HG03439 (cell line): Measurements from ENCODE around the gene ANGEL1.
A peak's percentile ranks its signal among the peaks of the same experiment; 100 is the strongest.

ENCODE experiments used
- ATAC-seq: cut with Tn5 transposase; IDR thresholded peaks from one replicate; pipeline ENCODE4 v1.9.1; 2021; ENCODE audit warnings: mild to moderate bottlenecking, moderate library complexity; ENCODE audit not compliant: unreplicated experiment

ANGEL1 gene

DNA sequence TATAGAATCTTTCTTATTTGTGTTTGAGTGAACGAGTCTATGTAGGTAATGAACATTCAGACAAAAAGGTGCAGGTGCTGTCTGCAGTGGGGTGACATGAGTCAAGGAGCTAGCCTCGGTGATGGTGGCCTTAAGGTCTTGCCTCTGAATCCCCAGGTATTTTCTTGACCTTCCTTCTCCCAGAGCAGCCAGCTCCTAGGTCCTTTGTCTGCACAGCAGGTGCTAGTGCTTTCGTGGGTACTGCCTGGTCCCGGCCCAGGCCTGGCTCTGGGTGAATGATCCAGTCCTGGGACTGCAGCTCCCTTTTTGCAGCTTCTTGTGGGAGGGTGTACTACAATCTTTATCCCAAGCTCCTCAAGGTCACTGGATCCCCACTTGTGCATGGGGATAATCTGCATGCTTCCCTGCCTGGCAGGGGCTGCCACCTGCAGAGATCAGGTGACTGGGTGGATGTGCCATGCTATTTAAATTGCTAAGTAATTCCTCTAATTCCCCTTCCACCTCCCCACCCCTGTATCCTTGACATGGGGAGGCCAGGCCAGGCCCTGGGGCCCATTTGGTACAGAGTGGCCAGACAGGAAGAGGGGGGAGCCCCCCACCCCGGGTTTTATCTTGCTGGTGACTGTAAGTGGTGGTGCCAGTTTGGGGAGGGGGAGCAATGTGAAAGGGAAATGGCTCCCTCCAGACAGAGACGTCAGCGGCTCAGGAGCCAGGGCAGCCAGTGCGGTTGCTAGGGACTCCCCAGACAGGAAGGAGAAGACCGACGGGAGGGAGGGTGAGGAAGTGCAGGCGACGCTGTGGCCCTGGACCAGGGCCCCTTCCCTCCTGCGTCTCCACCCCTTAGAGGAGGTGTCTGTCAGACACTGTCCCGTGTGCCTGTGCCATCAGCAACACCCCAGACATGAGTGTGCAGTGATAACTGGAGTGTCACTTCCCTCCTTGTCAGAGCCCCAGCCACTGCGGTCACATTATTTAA lies 44.7 kb downstream of the ANGEL1 start:
- ATAC-seq = peak; percentile 72

DNA sequence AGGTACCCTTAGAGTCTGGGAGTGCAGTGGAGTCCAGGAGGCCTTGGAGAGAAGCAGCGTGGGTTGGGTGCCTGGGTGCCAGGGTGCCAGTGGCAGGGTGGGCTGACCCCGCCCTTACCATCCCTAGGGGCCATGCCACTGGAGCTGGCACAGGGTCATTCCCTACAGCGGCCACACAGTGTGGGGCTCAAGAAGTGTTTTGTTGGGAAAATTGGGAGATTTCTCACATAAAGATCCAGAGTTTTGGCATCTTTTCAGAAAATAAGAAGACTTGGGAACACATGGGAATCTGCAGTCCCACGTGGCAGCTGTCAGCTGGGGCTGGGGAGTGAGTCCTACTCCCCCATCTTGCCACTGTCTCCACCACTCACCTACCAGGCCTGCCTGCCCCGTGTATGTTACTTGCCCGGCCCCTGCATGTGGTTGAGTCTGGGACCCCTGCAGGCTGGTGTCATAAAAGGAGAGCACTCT lies 47.2 kb downstream of the ANGEL1 start:
- no peak for ATAC-seq

DNA sequence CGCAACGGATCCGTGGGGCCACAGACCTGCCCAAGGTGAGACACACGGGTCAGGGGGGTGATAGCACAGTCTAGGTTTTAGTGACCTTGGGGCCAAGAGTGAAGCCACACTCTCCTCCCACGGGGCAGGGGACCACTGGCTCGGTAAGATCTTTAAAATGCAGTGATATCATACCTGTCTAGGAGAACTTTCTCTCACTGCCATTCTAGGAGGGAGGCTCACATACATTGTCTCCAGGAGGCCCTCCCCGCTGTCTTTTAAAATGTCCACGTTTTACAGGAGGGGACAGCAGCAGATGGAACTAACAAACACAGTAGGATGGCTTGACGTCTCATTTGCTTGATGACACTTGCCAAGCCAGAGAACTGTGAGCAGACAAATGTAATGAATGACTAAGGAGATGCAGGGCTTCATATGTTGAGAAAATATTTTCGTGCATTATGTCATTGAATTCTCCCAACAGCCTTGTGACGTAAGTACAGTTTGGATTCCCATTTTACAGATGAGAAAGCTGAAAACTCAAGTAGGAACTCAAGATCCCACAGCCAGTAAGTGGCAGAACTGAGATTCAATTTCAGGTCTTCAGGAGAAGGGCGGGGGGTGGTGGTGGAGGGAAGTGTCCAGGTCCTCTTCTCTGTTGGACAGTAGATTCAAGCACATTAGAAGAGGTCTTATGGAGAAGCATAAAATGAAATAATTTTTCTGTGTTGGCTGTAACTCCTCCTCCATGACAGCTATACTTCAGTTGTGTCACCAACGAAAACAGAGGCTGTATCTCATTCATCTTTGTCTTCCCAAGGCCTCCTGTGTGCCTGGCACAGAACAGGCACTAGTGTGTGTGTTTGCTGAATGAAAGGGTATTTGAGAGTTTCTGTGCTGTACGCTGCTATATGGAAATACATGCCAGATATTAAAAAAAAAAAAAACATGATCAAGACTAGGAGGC lies 49.3 kb downstream of the ANGEL1 start:
- no peak for ATAC-seq

DNA sequence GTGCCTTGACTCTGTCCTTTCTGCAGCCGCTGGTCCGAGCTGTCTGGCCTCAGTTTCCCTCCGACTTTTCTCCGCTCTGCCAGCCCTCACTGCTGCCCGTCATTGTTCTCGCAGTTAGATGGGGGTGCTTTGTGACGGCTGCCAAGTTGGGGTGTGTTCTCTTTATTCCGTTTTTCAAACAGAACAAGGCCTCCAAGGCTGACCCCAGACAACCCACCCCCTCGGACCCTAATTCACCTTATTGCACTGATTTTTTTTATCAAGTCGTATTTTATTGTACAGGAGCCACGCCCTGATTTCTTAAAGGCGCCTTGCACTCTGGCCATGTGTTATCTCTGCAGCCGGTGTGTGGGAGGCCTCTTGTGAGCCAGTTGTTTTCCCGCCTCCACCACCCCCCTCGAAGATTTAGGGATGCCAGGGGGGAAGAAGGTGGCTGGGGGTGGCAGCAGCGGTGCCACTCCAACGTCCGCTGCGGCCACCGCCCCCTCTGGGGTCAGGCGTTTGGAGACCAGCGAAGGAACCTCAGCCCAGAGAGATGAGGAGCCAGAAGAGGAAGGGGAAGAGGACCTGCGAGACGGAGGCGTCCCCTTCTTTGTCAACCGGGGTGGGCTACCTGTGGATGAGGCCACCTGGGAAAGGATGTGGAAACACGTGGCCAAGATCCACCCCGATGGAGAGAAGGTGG lies 50.1 kb downstream of the ANGEL1 start:
- ATAC-seq = no peak

DNA sequence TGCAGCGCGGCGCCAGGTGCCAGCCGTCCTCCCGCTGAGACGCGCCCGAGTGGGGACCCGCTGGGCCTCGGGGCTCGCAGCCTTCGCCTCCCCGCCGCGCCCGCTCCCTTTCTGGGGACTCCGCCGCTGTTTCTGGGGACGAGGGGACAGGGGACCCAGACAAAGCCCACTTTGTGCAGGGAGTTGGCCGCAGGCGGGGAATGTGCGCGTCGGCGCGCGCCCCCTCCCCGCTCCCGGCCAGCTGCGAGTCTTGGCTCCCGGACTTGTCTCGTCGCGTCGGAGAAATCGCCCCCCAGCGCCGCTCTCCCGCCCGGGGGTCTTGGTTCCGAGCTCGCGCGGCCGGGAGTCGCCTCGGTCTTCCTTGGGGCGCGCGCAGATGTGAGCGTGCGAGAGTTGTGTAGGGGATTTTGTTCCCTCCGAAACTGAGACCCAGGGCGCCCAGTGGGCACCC lies 50.7 kb downstream of the ANGEL1 start:
- ATAC-seq = no peak

DNA sequence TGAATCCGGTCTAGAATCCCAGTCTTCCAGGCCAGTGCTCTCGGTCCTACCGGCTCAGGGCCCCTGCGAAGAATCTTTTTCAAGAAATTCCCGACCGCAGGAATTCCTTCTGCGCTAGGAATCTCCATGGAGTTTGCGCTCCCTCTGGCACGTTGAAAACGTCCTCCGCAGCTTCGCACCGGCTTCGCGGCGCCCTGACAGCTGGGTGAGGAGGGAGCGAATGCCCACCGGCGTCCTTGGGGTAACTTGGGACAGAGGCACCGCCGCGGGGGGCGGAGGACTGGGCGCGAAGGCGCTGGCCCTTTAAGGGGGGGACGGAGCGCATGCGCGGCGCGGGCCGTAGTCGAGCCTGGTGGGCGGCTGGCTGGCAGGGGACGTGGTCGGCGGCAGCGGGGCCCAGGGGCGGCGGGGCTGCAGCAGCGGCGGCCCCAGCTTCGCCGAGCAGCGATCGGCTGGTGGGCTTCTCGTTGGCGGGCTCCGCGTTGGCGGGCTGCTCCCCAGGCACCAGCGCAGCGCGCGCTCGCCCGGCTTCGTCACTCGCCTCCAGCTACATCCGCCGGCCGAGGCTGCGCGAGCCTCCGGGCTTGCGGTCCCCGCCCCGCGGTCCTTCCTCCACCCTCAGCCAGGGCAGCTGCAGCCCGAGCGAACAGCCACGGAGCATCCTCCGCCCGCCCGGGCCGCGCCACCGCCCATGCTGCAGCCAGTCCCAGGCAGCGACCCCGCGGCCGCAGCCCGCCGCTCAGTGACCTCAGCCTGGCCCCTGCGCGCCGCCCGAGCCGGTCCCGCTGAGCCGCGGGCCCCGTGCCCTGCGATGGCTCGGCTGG lies 51.3 kb downstream of the ANGEL1 start, which contains the start of gene VASH1:
TSS of gene VASH1 (plus strand) at position 333 of the 824 bp plus-strand sequence. CDS start 1,354 bp downstream, outside the sequence.
- peak; percentile 74 for ATAC-seq

DNA sequence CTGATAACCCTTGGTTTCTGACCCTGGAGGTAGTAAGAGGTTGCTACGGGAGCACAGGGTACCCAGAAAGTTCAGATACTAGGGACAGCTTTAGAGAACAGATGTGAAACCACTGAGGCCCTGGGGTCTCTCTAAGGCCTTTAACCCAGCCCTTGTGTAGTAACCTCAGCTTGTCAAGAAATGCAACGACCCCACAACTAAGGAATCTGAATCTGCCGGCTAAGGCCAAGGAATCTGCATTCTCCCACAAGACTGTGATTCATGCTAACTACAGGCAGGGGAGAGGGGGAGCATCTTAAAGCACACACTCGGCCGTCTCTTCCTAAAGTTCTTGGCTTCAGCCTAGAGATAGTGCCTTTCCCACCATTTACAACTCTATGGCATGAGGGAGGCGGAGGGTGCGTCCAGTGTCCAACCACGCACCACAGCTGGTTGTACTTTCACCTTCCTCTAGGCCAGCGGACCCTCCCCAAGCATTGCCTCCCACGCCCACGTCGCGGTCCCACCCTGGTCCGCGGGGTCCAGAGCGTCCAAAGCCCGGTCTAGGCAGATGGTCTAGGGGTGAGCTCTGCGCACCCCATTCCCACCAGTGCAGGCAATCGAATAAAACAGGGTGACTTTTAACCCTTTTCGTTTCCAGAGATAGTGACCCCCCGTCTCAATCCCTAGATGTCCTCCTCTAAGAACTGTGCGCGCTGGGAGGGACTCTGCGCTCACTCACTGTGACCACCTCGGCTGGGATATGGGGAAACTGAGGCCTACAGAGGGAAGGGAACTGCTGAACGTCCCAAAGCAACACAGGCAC lies 52.1 kb downstream of the ANGEL1 start:
- ATAC-seq = no peak

DNA sequence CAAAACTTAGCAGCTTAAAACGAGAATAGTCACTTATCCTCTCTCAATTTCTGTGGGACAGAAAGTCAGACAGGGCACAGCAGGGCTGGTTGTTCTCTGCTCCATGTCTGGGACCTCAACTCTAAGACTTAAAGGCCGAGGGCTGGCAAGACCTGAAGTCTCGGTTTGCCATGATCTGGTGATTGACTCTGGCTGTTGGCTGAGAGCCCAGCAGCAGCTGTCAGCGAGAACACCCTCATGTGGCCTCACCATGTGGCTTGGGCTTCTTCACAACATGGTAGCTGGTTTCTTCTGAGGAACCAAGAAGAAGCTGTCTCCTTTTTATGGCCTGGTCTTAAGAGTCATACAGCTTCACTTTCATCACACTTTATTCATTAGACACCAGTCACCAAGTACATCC lies 53.1 kb downstream of the ANGEL1 start:
- no peak for ATAC-seq

DNA sequence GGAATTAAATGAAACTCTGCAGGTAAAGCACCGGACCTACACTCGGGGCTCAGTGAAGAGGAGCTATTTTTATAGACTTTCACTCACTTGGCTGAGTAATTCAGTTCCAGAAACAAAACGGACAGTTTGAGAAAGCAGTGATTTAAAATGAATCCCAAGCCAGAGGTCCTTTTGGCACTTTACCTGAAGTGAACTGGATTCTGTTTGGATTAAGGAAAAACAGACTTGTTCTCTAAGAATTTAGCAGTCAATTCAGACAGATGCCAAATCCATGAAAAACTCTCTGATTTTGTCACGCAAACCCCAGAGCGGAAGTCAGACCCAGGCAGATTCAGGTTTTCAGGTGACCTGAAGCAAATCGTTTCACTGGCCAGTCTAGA lies 56.3 kb downstream of the ANGEL1 start:
- no peak for ATAC-seq

DNA sequence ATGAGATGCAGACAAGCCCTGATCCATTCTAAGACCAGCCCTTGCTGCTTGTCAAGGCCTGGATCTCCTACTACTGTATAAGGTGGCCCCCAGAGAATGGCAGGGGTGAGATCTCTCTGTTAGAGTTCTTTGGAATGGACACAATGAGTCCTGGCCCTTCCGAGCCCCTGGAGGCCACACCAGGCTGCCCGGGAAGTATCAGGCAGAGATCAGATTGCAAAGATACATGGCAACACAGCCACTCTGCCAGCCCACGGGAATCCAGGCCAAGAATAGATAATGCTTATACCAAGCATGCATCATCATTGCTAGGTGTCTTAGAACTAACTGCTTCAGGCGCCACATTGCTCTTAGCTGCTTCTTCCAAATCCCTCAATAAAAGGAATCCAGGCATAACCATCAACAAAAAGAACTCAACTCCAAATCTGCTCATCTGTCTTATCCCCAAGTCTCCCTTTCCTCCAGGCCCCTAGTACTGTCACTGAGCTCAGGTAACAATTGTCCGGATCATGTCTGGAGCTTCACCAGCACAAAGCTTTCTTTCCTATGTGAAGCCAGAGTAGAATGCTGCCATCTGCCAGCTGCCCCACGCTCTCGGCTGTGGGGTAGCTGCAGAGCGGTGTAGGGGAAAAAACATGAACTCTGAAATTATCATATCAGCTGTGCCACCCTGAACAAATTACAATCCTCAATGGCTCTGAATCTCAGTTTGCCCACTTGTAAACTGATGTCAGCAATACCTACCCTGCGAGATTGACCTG lies 56.9 kb downstream of the ANGEL1 start:
- ATAC-seq = no peak

DNA sequence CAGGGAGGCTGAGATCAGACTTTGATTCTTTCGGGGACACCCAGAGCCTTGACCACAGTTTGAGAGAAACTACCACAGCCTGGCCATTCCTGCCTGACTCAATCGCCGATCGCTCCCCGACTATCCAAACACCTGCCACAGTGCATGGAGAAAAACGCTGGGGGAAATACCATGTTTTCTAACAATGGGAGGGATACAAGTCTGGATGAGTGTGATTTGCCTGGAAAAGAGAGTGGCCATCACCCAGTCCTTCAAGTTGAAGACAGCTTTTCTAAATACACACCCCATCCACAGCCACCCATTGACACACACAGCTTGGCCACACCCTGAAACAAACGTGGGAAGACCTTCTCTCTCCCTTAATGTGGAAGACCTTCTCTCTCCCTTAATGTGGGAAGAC lies 58.1 kb downstream of the ANGEL1 start:
- no peak for ATAC-seq

DNA sequence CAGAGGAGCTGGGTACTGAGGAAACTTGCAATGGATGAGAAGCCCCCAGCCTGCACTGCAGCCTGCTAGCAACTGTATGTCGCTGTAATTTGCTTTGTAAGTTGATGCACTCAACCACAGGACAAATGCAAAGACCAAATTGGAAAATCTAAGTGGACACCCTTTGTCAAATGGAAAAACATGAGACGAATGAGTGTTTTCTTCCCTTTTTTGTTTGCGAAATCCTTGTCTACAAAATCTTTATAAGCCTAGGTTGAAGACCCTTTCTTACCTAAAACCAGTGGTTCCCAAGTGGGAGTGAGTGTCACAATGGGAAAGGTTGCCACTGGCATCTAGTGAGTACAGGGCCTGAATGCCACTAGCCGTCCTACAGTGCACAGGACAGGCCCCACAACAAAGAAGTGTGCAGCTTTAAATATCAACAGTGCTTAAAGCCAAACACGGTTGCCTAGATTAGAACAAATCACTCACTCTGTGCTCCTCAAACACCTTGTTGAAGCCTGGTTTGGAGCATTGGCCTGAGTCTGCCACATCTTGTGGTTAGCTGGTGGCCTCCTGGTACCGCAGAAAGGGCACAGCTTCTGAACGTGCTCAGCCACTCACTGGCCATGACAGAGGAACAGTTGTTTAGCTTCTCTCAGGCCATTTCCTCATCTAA lies 59.0 kb downstream of the ANGEL1 start:
- no peak for ATAC-seq

DNA sequence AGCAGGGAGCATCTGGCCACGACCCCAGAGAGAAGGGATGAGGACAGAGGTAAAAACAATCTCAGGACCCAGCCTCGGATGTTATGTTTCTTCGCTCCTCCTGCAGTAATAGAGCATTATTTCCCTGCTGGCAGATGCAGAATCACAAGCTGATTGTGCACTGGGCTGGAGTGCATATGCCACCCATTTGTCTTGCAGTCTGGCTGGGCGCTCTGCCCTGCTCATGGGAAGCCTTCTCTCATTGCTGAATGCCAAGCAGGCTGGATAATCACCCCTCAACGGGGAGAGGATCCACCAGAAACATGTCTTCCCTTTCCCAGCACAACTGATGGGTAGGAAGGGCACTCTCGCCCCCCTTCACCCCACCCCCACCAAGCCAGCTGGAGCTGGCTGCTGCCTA lies 59.9 kb downstream of the ANGEL1 start:
- no peak for ATAC-seq

DNA sequence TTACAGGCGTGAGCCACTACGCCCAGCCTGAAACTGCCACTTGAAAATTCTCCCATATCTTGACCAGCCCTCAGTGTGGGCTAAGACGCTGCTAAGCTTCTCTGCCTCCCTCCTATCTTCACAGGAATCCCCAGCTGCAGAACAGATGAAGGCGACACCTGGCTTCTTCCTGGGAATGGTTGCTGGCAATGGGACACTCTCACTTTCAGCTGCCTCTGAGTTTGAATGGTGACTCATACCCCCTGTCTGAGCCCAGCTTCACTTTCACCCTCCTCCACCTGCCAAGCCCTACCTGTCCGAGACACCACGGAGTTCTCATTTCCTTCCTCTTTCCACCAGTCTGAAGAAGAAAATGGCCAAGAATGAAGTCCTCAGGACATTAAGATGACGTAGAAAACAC lies 69.7 kb downstream of the ANGEL1 start:
- ATAC-seq = no peak

DNA sequence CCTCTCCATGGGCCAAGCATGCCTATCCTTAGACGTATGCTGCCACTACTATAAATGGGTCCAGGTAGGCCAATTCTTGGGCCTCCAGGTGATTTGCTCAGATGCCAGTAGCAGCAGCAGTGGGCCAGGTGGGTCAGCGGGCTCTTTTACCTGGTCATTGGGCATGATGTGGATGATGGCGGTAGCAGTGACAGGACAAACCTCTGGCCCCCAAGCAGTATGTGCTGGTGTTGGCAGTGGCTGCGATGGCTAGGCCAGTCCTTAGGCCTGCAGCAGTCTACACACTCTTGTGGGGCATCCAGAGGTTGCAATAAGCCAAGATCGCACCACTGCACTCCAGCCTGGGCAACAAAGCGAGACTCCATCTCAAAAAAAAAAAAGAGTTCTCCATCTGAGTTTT lies 70.5 kb downstream of the ANGEL1 start:
- ATAC-seq = no peak

DNA sequence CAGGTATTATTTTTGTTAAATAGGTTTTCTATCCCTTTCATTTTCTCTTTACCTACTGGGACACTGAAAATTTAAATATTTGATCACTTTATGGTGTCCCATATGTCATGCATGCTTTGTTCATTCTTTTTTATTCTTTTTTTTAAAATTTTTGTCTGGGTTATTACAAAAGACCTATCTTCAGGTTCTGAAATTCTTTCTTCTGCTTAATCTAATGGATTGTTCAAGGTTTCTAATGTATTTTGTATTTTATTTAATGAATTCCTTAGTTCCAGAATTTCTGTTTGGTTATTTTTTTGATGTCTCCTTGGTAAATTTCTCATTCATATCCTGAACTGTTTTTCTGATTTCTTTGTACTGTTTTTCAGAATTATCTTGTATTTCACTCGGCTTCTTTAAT lies 71.6 kb downstream of the ANGEL1 start:
- ATAC-seq = no peak
